HCEC 1CT (cell line): ENCODE data around the gene CD2AP.
"Not testable (repeated sequence)": the region's sequence is repeated elsewhere in the genome, so short reads cannot be mapped to it uniquely, and the experiment has no call there.

Source experiments
- DNase-seq: peaks from one replicate; pipeline ENCODE4 v3.0.0-alpha.2; 2017

Gene CD2AP

GRCh38 chr6:47465117-47465516 lies 12.5 kb upstream of the CD2AP start:
- DNase-seq: no peak

- DNase-seq: no peak
Measured at GRCh38 chr6:47471911-47472310, 5.7 kb upstream of the CD2AP start.

GRCh38 chr6:47473791-47474346 lies 3.7 kb upstream of the CD2AP start:
- DNase-seq: no peak

- no peak for DNase-seq
Measured at GRCh38 chr6:47475319-47475816, 2.2 kb upstream of the CD2AP start.

DNA sequence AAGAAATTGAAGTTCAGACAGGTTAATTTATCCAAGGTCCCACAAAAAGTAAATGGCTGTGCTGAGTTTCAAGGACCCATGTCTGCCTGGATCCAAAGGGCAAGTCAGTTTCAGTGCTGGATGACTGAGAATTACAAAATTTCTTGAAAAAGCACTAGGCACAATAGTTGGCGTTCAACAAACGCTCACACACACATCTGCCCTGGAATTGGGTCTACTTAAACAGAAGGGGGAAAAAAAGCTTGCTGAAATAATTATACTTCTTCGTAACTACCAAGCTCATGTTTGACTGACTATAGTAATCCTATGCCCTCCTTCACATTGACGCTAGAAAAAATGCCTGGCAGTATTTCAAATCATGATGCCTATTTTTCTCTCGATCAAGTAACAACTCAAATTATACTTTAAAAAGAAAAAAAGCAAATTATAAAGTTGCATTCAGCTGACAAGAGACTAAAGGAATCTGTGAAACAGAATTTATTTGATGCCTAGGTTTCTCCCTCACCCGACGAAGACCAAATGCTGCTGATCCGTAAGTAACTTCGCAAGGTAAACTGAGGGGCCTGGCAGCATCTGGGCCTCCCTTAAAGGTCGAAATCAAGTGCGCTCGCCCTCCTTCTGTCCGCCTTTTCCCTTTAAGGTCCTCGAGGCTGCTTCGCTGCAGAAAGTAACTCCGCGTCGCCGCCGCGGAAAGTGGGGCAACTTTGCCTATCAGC lies 650 bp upstream of the CD2AP start:
- DNase-seq: no peak

DNA sequence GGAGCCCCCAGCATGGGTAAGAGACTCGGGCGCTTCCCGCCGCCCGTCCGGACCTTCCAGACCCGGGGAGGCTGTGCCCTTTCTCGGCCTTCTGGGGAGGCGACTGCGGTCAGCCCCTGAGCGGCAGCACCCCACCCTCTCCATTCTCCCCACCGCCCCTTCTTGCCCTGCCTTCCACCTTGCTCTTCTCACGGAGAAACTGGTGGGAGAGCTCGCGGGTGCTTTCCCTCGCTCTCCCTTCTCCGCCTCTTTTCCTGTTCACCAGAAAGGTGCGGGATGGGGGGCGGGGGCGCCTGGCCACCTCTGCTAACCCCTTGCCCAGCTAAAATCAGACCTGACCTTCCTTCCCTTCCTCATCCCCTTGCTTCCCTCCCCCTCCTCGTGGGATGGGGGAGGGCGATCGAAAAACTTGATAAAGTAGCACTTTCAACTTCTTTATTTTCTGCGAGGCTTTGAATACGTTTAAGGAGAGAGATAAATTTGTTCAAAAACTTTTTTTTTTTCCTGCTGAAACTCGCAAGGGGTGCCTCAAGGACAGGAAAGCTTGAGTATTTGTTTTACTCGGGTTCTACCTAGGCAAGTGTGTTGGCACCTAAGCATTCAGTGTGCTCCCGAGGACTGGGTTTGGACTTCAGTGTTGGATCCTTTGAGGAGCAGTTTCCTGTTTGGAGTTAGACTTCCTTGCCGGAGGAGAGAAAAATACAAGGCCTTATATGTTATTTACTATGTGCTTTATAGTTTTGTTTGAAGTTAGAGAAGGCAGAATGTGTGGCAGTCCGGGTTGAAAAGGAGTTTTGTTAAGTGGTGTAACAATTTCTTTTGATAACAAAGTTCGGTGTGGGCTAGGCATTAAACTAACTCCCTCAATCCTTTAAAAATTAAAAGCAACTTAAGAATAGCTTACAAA lies 897 bp downstream of the CD2AP start:
- DNase-seq: peak; percentile 31

GRCh38 chr6:47479140-47479508 lies 1.5 kb downstream of the CD2AP start:
- DNase-seq: no peak

- DNase-seq: no peak
Measured at GRCh38 chr6:47479874-47480273, 2.3 kb downstream of the CD2AP start.

- not testable (repeated sequence) for DNase-seq
Measured at GRCh38 chr6:47481213-47481612, 3.6 kb downstream of the CD2AP start.

DNA sequence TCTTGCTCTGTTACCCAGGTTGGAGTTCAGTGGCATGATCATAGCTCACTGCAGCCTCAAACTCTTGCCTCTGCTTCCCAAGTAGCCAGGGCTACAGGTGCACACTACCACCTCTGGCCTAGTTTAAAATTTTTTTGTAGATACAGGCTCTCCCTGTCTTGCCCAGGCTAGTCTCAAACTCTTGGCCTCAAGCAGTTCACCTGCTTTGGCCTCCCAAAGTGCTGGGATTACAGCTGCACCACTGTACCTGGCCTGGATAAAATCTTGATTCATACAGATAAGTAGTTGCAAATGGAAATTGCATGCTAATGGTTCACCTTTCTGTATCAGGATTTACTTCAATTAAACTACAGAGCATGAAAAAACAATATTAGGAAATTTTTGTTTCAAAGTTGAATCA lies 4.2 kb downstream of the CD2AP start:
- DNase-seq: no peak

- DNase-seq: no peak
Measured at GRCh38 chr6:47483516-47483852, 5.9 kb downstream of the CD2AP start.

GRCh38 chr6:47483853-47484546 lies 6.4 kb downstream of the CD2AP start:
- peak; percentile 46 for DNase-seq

- DNase-seq: peak; percentile 97
Measured at GRCh38 chr6:47484616-47485015, 7.0 kb downstream of the CD2AP start.

GRCh38 chr6:47485083-47485482 lies 7.5 kb downstream of the CD2AP start:
- DNase-seq: no peak

- DNase-seq: peak; percentile 21
Measured at GRCh38 chr6:47485491-47486135, 8.0 kb downstream of the CD2AP start.

DNA sequence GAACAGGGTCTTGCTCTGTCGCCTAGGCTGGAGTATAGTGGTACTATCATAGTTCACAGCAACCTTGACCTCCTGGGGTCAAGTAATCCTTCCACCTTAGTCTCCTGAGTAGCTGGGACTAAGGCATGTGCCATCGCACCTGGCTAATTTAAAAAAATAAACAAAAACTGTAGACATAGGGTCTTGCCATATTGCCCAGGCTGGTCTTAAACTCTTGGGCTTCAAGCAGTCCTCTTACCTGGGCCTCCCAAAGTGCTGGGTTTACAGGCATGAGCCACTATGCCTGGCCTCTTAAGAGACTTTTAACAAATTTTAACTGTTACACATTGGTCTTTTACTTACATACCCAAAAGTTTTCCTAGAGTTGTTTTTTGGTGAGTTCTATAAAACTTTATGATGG lies 12.4 kb downstream of the CD2AP start:
- DNase-seq: no peak

- no peak for DNase-seq
Measured at GRCh38 chr6:47490676-47491075, 13.1 kb downstream of the CD2AP start.

GRCh38 chr6:47492355-47492754 lies 14.8 kb downstream of the CD2AP start:
- DNase-seq: no peak

DNA sequence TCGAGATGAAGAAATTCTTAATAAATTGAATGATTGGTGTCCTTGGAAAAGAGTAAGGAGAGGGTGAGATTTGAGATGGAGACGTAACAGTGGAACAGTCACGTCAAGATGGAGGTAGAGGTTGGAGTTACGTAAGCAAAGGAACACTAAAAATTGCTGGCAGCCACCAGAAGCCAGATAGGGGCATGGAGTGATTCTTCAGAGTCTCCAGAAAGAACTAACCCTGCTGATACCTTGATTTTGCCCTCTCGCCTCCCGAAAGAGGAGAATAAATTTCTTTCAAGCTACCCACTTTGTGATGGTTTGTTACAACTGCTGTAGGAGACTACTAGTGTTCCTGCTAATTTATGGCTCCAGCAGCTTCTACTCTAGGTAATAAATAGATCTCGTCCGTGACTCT lies 17.6 kb downstream of the CD2AP start:
- DNase-seq: no peak

DNA sequence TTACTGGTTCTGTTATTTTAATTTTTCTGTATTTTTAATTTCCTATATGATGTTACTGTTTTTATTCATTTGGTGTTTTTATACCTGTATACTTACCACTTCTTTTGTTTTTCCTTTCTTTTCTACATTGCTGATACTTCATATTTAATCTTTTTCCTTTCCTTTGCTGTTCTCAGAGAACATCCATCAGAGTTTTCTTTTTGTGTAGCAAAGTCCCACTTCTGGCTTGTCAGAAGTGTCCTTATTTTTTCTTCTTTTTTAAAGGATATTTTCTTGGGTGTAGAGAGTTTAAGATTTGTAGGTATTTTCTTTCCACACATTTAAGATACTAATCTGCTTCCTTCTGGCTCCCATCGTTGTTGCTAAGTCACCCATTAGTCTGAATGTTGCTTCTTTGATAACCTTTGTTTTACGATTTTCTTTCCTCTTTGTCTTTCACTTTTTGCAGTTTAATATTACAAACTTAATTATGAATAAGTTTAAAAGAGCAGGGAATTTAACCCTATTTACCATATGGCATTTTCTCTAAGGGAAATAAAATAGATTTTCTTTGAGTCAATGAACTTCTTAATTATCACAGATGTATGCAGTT lies 18.5 kb downstream of the CD2AP start:
- DNase-seq: no peak

GRCh38 chr6:47496935-47497579 lies 19.5 kb downstream of the CD2AP start:
- DNase-seq: no peak

DNA sequence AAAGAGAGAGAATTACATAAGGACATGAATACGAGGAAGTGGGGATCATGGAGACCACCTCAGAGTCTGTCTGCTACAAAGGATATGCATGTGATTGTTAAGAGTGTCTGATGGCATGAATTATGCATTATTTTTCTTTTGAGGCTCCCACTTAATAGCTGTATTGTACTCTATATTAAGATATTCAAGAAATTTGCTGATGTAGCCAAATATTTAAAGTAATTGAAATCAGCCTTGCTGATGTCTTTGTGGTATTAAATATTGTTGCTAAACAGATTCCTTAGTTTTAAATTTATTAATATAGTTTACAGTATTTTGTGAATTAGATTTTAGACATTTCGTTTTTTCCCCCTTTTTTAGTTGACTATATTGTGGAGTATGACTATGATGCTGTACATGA lies 25.3 kb downstream of the CD2AP start:
- no peak for DNase-seq
